HG02852 (cell line): ENCODE results near the gene MAMLD1.

Experiments used
- ATAC-seq: cut with Tn5 transposase; IDR thresholded peaks from one replicate; pipeline ENCODE4 v1.9.1; 2021; ENCODE audit warnings: mild to moderate bottlenecking, moderate library complexity; ENCODE audit not compliant: unreplicated experiment

Gene MAMLD1

DNA sequence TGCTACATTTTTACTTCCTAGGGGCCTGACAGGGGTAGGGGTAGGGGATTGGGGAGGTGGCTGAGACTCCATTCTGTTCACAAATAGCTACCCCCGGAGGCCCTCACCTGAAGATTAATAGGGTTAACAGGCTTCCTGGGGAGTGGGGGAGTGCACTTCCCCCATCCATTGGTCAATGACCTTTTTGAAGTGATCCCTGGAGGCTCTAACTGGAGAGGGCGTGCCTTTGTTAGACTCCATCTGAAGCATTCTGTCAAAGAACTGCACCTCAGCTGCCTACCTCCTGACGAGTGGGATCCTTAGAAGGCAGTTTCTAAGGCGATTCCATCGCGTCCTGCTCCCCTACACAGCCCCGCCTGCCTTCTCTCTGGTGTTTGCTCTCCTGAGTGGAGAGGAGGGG, 195.3 kb downstream of the MAMLD1 start:
- ATAC-seq: no peak
